Fibroblast of skin of left quadriceps (primary cell): ENCODE data around the gene ACYP2.
A peak's percentile ranks its signal among the peaks of the same experiment; 100 is the strongest.

Source experiments
- DNase-seq, 2 experiments: peaks; one replicate each; pipeline ENCODE4 v3.0.0-alpha.2; 2013; ENCODE audit warnings: low read depth in 2 of 2

Gene ACYP2

DNA sequence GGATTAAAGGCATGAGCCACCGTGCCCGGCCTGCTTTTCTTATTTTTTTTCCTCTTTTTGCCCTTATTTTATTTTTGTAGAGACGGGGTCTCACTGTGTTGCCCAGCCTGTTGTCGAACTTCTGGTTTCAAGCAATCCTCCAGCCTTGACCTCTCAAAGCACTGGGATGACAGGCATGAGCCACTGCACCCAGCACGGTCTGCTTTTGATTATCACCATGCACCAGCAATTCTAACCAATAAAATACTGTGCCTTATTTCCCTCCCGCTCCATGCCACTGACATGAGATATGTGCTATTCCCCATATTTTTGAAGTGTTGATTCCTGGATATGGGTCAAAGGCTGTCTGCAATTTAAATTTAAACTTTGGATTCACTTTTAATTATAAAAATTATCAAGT, 42.9 kb downstream of the ACYP2 start:
- DNase-seq: no peak

GRCh38 chr2:54161660-54162424, 46.4 kb downstream of the ACYP2 start:
- DNase-seq: peak in 1 of 2 experiments; percentile 4

DNA sequence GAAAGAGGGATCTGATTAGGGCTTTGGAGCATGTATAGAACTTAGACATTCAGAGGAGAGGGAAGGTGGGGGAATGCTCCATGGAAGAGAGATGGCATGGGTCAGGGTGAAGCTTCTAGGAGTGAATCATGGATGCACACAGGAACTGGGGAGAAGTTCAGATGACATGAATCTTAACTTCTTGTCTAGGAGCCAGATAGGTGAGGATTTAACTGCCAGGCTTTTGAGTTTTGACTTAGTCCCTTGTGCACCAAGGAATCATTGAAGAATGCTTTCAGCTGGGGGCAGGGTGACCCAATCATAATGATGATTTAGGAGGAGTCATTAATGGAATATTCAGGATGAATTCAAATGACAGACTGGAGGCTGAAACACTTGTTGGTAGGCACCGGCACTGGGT, 48.7 kb downstream of the ACYP2 start:
- no peak for DNase-seq

GRCh38 chr2:54166121-54166773, 50.8 kb downstream of the ACYP2 start:
- DNase-seq: no peak

GRCh38 chr2:54176577-54176976, 61.2 kb downstream of the ACYP2 start:
- peak; percentile 20 to 25 for DNase-seq

DNA sequence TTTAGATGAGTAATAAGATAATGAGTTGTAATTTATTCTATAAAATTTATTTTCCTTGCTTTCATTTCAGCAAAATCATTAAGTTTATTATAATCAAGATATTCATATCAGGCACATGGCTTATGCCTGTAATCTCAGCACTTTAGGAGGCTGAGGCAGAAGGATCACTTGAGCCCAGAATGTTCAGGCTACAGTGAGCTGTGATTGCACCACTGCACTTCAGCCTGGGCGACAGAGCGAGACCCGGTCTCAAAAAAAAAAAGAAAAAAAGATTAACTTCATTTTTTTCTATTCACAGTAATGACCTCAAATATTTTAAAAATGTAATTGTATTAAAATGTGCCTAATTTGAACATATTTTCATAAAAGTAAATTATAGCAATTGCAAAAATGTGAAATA, 67.9 kb downstream of the ACYP2 start:
- no peak for DNase-seq

DNA sequence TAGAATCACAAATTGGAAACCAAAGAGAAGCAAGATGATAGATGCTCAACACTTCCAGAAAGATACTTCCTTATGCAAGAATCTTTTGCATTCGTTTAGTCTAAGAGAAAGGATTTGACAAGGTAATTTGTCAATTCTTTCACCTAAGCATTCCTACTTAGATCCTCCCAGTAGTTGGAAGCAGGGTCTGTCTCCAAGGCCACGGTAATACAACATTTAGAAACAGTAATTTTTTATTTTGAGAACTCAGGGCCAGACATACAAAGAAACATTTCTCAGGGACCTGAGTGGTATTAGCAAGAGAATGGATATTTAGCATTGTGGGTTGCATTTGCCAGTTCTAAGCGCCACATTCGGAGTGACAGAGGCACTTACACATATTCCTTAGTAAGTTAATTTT, 68.6 kb downstream of the ACYP2 start:
- no peak for DNase-seq

GRCh38 chr2:54185105-54185504, 69.7 kb downstream of the ACYP2 start:
- no peak for DNase-seq

GRCh38 chr2:54187331-54187730, 71.9 kb downstream of the ACYP2 start:
- DNase-seq: no peak

DNA sequence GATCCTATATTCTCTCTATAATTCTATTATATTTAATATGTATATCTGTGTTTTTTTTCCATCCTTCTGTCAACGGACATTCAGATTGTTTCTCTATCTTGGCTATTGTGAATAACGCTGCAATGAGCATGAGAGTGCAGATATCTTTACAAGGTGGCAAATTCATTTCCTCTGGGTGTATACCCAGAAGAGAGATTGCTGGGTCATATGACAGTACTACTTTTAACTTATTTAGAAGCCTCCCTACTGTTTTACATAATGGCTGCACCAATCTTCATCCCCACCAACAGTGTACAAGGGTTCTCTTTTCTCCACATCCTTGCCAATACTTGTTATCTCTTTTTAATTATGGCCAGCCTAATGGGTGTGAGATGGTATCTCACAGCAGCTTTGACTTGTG, 74.1 kb downstream of the ACYP2 start:
- DNase-seq: no peak

- no peak for DNase-seq
Observed at GRCh38 chr2:54191361-54192135, 76.1 kb downstream of the ACYP2 start.

DNA sequence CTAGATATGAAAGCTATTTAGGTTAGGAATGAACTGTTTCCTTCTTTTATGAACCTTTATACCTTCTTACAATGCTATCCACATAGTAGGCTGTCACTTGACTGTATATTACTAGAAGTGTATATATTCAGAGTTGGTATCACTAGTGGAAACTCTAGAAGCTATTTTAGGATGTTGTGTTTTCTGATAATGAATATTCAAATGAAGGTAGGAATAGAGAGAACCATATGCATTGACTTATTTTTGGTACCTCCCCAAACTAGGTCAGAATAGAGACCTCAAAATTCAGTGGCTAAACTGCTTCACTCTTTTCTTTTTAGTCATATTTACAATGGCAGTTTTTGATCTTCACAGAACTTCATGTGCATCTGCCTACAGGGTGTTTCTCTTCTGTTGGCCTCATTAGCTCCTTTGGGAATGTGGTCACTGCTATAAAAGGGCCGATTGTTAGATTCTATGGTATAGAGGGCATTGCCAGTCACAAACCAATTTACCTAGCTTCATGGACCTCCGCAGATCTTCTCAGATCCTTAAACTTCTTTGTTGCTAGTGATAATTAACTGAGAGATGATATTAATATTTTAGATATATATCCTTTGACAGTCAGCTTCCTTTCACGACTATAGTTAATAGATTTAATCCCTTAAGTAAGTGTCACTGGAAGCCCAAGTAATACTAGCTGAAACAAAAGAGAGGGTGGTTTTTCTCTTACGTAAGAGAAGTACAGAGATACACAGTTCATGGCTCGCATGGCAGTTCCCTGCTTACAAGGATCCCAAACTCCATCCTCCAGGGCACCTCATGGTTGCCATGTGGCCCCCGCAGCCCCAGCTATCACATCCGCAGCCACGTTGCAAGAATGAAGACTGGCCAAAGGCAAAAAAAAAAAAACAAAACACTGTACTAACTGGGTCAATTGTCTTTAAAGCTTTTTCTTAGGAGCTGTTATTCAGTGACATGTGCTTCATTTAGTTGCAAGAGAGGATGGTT, 79.6 kb downstream of the ACYP2 start:
- DNase-seq: no peak

DNA sequence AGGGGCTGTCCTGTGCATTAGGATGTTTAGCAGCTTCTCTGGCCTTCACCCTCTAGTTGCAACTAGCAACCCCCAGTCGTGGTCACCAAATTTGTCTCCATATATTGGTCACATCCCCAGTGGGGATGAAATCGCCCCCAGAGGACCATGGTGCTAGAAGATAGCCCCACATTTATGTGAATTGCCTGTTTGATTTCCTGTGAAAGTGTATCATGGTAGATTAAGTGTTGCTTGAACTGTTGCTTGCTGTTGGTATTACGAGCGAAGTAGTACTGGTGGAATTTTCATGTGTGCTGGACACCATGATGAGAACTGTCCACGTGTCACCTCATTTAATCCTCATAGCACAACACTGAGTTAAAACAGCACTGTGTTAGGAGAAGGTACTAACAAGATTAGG, 81.2 kb downstream of the ACYP2 start:
- no peak for DNase-seq

DNA sequence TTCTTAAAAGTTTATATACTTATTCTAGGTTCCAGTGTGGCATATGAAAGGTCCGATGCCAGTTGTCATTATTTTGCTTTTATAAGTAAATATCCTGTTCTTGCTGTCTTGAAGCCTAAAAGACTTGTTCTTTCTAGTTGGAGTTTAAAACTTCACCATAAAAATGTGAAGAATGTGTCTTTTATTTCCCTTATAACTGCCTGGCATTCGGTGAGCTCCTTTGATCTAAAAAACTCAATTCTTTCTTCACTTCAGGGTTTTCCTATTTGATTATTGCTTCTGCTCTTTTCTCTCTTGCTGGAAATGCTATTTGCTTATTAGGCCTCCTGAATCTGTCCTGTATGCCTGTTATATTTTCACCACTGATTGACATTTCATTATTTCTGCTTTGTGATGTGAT, 89.1 kb downstream of the ACYP2 start:
- DNase-seq: no peak

GRCh38 chr2:54206596-54206995, 91.2 kb downstream of the ACYP2 start:
- no peak for DNase-seq

DNA sequence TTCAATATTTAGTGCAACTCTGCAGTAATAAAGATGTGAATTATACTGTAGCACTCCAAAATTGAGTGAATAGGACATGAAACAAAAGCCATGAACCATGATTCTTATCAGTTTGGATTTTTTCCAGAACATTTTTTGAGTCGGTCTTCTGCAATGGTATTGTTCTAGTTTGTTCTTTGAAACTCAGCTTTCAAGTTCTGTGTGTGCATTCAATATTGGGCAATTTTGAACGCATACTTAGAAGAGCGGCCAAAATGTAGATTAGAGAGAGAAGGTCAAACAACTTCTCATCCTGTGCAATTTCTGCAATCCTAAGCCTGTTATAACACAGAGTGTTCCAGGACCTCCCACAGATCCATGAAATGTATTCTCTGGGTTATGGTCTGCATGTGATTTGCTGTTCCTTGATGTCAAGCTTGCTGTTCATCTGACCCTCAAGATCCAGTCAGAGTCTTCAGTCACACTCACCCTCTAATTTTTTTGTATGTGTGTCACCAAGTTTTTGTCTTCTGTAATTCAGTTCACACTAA, 92.3 kb downstream of the ACYP2 start:
- peak in 1 of 2 experiments; percentile 20 for DNase-seq

DNA sequence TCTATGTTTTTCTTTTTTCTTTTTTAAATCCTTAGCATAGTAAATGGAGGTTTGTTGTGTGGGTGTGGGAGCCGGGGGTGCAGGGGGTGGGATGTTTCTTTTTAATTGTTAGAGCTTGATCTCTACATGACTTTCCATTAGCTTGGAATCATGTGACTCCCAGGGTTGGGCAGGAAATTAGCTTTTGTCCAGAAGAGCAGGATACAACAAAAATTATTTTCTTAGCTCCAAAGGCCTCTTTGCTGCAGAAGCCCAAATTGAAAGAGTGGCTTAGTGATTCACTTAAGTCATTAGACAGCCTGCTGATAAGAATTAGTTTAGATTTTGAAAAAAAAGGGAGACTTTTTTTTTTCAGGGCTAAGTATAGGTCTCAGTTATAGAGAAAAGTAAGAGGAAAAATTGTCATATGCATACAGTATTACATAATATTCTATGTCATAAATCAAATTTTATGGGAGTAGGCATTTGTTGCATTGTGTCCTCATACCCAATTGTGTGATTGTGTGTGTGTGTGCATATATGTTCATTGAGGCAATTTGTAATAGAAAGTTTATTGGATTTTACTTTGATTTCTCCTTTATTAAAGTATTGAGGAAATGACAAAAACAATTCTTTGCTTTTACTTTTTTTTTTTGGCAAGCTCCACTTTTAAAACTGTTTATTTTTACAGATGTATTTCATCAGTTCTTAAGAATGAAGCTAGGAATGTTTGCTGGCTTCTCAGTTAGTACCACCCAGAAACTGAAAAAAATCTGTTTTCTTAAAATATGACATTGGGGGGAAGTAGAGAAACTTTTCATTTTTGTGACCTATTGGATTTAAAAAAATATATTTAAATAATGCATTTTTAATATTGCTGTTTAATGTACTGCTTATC, 93.2 kb downstream of the ACYP2 start:
- DNase-seq: peak; percentile 37 to 49

DNA sequence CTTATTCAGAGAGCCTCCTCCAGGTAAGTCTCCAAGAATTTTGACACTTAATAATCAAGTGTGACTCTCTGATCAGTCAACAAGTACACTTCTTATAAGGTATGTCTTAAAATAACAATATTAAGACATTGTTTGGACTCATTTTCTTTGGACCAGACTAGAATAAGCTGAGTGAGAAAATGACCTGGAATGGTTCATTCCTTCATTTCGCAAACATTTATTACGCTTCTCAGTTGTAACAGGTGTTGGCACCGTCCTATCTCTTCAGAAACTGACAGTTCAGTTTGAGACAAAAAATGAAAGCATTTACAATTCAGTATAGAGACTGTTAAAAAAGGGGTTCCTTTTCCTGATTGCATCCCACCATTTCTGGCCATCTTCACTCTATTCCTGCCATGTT, 94.0 kb downstream of the ACYP2 start:
- DNase-seq: no peak

DNA sequence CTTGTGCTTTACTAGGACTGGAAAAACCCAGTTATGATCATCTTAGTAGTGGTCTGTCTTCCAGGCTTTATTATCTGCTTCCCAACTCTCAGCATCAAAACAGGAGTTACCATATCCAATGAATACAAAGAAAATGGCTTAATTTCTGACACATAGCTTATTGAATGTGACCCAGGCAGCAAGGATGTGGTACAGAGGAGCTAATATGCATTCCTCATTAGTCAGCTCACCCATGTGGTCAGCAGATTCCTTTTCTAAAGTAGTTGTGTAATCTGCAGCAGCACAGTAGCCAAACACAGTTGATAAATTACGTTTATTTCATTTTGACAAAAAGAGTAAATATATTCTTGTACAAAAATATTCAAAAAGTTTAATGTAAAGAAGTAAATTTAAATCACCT, 97.0 kb downstream of the ACYP2 start:
- peak; percentile 91 to 93 for DNase-seq

DNA sequence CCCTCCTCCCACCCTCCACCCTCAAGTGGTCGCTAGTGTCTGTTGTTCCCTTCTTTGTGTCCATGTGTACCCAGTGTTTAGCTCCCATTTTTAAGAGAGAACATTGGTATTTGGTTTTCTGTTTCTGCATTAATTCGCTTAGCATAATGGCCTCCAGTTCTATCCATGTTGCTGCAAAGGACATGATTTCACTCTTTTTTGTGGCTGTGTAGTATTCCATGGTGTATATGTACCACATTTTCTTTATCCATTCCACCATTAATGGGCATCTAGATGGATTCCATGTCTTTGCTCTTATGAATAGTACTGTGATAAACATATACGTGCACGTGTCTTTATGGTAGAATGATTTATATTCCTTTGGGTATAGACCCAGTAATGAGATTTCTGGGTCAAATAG, 97.7 kb downstream of the ACYP2 start:
- no peak for DNase-seq
